AG09309 (cell line): Measurements from ENCODE around the gene ROS1.

Source experiments
- DNase-seq: peaks from one replicate; pipeline ENCODE4 v3.0.0-alpha.2; 2010; ENCODE audit warnings: low read depth
- H3K4me3 ChIP-seq: 2 replicates; pipeline ENCODE4 v1.5.1; 2011; ENCODE audit warnings: mild to moderate bottlenecking, low read depth, low read length, moderate library complexity; ENCODE audit not compliant: control insufficient read depth
- TF ChIP-seq, protein P1 (sequence below): IDR thresholded peaks from 2 replicates; pipeline ENCODE4 v1.5.1; 2011; ENCODE audit warnings: mild to moderate bottlenecking, low read depth, low read length, inconsistent platforms; ENCODE audit not compliant: insufficient read depth, control insufficient read depth; ENCODE audit errors: missing control alignments

ROS1 gene

DNA sequence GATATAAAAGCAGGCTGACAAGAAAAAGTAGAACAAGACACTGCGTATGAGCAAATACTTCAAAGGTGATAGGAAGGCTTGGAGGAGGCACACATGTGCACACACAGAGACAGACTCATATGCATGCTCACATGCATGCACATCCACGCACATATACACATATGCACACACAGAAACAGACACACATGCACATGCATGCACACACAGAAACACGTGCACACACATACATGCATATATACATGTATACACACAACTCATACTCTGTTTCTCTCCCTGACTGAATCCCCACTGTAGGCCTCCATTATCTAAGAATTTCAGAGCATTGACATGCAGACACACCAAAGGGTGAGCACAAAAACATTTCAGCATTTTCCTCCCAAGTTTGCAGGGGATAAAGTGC, 116.7 kb downstream of the ROS1 start:
- TF ChIP-seq, protein P1, sequence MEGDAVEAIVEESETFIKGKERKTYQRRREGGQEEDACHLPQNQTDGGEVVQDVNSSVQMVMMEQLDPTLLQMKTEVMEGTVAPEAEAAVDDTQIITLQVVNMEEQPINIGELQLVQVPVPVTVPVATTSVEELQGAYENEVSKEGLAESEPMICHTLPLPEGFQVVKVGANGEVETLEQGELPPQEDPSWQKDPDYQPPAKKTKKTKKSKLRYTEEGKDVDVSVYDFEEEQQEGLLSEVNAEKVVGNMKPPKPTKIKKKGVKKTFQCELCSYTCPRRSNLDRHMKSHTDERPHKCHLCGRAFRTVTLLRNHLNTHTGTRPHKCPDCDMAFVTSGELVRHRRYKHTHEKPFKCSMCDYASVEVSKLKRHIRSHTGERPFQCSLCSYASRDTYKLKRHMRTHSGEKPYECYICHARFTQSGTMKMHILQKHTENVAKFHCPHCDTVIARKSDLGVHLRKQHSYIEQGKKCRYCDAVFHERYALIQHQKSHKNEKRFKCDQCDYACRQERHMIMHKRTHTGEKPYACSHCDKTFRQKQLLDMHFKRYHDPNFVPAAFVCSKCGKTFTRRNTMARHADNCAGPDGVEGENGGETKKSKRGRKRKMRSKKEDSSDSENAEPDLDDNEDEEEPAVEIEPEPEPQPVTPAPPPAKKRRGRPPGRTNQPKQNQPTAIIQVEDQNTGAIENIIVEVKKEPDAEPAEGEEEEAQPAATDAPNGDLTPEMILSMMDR: no peak

DNA sequence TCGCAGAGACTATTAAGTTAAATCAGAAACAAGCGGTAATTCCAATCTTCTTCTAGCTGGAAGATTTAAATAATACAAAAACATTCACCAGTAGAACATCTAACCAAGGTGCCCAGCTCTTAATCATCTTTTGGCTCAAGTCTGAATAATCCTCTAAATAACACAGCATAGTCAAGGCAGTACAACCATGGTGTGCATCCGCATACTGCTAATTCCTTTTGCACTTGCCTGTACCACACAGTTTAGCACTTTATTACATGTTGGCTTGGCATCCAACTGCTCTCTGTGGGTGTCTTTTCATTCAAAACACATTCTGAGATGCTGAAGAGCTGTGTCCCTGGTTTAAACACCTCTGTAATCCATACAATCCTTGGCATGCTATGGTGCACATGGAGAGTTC, 118.1 kb downstream of the ROS1 start:
- TF ChIP-seq, protein P1: no peak

More for the DNA sequence above, 116.7 kb downstream of the ROS1 start:
- H3K4me3 ChIP-seq: no peak overlapping the region
- DNase-seq: no peak

GRCh38 chr6:117306227-117306790, 119.4 kb downstream of the ROS1 start:
- DNase-seq: no peak
- TF ChIP-seq, protein P1: no peak
- H3K4me3 ChIP-seq: no peak overlapping the region

More for the DNA sequence above, 118.1 kb downstream of the ROS1 start:
- no peak for DNase-seq
- H3K4me3 ChIP-seq: no peak overlapping the region

DNA sequence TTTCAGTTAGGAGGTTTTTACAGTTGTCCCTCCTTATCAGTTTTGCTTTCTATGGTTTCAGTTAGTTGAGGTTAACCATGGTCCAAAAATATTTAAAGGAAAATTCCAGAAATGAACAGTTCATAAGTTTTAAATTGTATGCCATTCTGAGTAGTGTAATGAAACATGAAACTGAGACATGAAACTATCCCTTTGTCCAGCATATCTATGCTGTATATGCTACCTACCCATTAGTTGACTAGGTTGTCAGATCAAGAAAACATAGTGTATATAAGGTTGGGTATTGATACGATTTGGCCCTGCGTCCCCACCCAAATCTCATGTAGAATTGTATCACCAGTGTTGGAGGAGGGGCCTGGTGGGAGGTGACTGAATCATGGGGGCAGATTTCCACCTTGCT, 121.3 kb downstream of the ROS1 start:
- H3K4me3 ChIP-seq: no peak overlapping the region
- DNase-seq: no peak
- TF ChIP-seq, protein P1: no peak

DNA sequence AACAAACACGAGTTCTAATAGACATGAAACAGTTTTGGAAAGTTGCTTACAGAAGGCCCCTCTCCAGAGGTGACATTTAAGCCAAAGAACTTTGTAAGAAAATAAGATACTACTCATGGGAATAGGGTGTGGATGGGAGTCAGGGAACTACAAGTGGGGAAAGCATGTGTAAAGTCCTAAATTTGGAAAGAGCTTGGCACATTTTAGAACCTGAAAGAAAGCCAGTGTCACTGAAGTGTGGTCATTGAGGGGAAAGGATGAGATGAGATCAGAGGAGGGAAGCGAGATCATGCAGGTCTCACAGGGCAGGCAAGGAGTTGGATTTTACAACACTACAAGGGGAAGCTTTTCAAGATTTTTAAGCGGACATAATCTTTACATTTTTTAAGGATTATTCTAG, 122.4 kb downstream of the ROS1 start:
- H3K4me3 ChIP-seq: no peak overlapping the region
- no peak for DNase-seq
- TF ChIP-seq, protein P1: no peak

GRCh38 chr6:117298941-117299340, 126.8 kb downstream of the ROS1 start:
- TF ChIP-seq, protein P1: no peak
- no peak overlapping the region for H3K4me3 ChIP-seq
- no peak for DNase-seq
